Stimulated activated CD4-positive, alpha-beta T cell treated with anti-CD3 and anti-CD28 coated beads, Interleukin-4, amount 100 ng/mL, for 24 hours (primary cell): ENCODE results near the gene RPLP2.

Source experiments
- DNase-seq: peaks from one replicate; pipeline ENCODE4 v3.0.0-alpha.2; 2020

The RPLP2 gene

DNA sequence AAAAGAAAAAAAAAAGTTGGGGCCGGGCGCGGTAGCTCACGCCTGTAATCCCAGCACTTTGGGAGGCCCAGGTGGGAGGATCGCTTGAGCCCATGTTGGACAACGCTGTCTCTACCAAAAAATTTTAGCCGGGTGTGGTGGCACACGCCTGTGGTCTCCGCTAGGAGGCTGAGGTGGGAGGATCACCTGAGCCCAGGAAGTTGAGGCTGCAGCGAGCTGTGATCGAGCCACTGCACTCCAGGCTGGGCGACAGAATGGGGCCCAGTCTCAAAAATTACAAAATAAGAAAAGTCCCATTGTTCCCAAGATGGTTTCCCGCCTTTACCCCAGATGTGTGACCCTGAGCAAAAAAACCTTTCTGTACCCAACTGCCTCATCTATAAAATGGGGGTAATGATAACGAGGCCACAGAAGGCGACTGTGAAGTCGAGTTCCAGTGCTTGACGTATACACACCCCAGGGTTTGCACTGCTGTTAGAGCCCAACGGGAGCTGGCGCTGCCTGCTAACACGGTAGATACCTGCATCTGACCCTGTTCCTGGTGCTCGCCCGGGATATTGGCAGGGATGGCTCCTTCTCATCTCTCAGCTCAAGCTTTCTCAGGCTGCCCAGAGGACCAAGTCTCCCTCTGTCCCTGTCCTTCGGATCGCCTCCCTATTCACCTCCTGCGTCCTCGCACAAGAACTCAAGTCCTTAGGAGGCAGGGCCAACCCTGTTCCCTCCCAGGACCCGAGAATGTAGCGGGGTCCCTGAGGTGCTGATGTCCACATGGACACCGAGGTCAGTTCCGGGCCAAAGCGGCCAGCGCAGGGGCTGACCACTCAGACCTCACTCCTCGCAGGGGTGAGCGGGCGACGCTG lies 1.1 kb upstream of the RPLP2 start:
- DNase-seq: no peak

DNA sequence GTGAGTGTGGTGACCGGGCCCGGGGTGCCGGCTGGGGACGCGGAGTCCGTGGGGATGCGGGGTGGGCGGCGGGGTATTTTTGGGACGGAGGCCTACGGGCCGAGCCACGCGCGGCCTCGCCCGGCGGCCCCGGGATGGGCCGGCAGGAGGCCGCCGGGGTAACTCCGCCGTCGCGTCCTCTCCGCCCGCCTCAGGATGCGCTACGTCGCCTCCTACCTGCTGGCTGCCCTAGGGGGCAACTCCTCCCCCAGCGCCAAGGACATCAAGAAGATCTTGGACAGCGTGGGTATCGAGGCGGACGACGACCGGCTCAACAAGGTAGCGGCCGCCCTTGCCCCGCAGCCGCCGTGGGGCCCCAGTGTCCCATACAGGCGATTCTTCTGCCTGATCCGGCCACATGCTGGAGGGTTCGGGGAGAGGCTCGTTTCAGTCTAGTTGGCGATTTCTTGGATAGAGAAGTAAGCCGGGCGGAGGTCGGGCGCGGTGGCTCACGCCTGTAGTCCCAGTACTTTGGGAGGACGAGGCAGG lies 337 bp downstream of the RPLP2 start:
- DNase-seq: no peak

DNA sequence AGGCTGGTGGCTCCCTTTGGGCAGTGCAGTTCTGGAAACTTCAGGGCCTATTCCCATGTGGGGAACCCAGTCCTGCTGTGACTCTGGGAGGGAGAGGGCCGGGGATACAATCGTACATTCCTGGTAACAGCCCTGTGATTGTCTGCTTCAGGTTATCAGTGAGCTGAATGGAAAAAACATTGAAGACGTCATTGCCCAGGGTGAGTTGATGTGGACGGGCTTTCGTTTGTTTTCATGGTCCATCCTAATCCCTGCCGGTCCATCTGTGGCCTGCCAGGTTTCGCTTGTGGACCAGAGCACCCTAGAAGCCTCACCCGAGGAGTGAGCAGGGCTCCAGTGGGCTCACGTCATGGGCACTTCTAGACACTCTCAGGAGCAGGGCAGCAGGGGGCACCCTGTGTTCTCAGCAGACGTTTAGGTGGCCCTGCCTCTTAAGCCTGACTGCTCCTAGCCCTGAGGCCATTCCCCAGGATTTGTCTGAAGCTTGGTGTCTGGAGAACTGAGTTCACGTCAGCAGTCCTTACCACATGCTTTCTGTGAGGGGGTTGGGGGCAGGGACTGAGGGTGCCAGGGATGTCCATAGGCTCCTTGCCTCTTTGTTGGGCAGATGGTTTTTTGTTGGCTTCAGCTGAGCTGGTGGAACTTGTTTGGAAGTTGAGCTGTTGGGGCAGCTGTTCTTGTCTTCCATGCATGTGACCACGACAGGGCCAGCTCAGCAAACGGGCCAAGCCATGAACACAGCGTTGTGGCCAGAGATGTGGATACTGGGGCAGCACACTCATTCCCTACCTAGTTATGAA lies 1.9 kb downstream of the RPLP2 start:
- DNase-seq: no peak

DNA sequence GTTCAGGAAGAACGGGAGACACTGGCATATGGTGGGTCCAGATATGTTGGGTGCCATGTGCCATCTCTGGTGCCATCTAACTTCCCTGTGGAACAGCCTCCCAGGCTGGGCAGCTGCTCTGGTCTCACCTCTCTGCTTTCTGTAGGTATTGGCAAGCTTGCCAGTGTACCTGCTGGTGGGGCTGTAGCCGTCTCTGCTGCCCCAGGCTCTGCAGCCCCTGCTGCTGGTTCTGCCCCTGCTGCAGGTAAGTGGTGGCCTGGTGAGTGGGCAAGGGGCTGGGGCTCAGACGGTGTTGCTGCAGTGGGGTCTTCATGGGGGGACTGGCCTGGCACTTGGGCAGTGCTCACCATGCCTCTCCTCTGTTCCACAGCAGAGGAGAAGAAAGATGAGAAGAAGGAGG lies 2.6 kb downstream of the RPLP2 start:
- no peak for DNase-seq

DNA sequence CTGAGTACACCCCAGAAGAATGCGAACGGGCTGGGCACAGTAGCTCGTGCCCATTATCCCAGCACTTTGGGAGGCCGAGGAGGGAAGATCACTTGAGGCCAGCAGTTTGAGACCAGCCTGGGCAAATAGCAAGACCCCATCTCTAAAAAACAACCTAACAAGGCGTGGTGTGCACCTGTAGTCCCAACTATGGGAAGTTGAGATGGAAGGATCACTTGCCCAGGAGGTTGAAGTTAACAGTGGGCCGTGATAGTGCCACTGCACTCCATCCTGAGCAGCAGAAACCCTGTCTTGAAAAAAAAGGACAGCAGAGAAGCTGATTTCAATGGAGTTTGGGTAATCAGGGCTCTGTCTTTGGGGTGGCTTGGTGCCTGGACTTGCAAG lies 3.3 kb downstream of the RPLP2 start:
- DNase-seq: no peak

DNA sequence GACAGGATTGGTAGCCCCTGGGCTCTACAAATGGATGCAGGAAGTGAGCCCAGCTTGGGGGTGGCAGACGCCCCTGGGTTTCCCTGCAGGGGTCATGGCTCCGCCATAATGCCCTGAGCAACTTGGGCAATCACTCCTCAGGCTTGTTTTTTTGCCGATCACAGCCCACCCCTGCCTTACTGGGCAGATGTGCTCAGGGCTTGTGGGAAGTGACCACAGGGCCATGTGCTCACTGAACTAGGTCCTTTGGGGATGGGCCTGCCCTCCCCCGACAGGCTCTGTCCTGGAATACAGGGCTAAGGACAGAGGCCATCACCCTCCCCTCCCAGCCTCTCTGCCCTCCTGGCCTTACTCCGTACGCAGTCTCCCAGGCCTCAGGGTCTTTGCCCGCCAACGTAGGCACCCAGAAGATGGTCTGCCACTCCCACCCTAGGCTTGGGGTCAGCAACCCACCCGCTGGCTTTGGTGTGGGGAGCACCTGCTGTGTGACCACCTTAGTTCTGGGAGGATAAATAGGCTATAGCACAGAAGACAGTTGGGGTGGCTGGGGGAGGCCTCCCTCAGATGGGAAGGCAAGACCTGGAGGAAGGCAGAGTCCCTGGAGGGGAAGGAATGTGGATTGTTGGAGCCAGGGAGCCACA lies 3.8 kb downstream of the RPLP2 start:
- no peak for DNase-seq

DNA sequence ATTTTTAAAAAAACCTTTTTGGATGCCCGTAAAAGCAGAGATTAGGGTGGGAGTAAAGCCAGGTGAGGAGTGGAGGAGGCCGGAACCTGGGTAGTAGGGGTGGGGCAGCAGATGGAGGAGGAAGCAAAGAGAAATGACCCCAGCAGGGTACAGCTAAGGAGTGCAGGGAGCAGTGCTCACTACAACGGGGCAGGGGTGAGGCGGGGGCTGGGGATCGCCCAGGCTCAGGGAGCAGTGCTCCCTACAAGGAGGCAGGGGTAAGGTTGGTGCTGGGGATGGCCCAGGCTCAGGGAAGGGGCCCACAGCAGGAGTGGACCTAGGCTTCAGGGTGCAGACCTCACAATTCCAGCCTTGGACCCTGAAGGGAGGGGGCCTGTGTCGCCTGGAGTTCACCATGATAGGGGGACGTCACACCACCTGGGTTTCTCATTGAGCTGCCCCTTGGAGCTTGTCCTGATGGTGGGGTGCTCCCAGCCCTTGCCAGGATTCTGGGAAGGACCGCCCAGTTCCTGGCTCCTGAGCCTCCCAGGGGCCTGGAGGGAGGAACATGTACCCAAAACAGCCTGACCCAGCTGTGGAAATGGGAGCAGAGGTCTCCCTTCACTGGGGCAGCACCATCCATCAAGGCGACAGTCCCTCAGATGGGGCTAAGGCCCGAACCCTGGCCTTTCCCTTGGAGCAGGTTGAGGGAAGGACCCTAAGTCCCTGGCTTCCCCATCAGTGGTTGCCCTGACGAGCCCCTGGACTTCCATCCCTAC lies 6.1 kb downstream of the RPLP2 start:
- no peak for DNase-seq

DNA sequence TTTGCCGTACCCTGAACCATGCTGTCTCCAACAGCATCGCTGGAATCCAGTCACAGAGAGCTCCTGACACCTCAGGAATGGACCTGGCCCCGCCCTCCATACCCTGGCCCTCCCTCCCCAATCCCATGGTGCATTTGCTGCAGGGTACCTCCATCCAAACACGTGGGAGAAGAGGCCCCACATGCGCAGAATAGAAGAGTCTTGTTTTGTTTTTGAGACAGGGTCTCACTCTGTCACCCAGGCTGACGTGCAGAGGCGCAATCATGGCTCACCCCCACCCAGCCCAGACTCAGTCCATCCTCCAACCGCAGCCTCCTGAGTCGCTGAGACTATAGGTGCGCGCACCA lies 6.6 kb downstream of the RPLP2 start:
- DNase-seq: no peak

DNA sequence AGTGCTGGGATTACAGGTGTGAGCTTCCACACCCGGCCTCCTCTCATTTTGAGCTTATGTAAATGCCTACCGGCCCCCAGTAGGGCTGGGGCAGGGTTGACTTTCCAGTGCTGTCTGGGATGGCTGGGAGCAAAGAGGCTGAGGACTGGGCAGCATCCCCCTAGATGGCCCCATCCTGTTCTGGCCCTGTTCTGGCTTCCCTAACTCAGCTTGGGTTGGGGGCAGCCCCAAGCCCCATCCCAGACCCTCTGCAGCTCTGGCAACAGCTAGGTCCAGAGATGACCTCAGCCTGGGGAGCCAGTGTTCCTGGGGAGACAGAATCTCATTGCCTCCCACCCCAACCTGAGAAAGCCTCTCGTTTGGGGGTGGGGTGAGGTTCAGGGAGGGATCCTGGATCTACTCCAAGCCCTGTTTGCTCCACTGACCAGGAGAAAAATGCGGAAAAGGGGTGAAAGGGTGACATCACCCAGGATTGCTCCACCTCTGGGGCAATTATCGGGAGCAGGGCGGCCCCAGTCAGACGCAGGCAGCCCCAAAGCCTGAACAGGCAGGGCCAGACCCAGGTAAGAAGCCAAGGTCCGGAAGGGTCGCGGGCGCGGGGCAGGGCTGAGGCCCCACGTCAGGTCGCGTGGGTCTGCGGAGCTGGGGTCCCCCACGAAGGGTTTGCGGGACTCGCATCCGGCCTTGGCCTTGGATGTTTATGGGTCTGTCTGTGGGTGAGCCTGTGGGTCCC lies 8.8 kb downstream of the RPLP2 start, which contains the start of gene PNPLA2:
PNPLA2 (plus strand) TSS at position 519 of the 733 bp plus-strand sequence. CDS start 805 bp downstream, outside the sequence.
- DNase-seq: no peak

DNA sequence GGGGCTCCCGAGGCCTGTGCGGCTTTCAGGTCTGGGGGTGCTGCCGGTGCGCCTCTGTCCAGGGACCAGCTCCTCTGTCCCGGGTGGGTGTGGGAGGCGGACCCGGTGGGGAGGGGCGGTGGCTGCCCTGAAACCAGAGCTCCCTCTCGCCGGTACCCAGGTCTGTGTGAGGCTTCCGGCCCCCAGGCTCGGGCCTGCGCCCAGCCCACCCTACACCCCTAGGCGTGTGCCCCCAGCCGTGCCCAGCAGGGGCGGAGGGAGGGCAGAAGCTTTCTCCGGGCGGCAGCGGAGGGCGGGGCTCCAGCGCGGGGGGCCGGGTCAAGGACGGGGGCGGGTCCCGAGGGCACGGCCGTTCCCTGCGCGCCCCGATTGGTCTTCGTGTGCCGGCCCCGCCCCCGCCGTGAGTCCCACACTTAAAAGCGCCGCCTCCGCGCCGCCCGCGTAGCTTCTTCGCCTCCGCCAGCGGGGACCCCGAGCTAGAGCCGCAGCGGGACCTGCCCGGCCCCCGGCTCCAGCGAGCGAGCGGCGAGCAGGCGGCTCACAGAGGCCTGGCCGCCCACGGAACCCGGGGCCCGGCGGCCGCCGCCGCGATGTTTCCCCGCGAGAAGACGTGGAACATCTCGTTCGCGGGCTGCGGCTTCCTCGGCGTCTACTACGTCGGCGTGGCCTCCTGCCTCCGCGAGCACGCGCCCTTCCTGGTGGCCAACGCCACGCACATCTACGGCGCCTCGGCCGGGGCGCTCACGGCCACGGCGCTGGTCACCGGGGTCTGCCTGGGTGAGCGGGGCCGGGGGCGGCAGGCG lies 9.6 kb downstream of the RPLP2 start:
- peak; percentile 88 for DNase-seq

DNA sequence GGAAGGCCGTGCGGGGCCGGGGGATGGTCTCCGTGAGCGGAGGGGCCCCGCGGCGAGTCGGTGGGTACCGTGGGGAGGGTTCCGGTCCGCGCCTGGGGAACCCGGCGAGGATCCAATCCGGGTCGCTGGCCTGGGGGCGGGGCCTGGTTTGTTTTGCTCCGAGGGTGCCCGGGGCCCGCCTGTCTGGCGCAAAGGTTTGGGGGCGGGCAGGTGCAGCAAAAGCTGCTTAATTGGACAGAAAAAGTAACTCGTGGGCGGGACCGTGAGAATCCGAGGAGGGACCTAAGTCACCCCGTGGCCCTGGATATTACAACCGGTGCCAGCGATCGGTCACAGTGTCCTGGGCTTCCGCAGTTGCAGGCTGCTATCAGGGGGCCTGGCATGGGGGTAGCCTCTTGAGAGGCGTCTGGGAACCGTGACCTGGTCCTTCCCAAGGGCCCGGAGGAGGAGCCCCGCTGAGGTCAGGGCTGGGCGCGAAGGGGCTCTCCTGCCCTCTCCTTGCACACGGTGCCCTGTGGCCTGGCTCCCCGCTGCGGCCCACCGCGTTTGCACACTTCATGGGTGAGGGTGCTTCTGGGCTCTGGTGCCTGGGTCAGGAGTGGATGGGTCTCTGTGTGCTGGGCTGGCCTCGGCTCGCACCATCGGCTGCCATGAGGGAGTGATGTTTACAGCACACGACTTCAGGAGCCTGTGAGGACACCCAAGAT lies 10.3 kb downstream of the RPLP2 start:
- DNase-seq: peak; percentile 93

DNA sequence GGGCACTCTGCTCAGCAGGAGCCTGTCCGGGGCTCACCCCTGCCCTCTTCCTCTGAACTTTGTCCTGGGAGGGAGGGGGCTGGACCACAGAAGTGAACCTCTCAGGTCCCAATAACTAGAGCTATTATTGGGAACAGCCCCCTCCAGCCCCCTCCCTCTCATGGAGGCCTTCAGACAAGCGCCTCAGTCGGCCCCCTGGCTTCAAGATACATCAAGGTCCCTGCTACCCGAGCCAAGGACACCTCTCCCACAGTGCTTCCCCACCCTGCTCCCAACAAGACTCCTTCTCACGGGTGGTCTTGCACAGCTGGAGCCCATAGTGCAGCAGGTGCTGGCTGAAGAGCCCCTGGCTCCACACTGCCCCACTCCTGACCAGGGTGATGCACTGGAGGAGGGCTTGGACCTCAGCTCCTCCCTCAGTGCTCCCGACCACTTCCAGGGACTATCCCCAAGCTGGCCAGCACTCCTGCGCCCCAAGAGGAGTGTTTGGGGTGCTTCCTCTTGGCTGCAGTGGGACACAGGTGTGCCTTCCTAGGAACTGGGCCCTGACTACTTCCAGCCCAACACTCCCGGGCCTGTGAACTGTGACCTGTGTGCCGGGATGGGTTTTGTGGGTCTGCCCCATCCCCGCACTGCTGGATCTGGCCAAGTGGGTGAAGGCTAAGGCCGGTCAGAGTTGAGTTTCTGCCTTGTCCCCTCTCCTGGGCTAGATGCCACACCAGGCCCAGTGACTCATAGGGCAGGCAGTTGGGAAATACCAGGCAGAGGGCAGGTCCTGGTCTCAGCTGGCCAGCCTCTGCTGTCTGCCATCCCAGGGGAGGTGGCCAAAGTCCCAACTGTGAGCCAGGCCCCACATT lies 11.1 kb downstream of the RPLP2 start:
- no peak for DNase-seq

DNA sequence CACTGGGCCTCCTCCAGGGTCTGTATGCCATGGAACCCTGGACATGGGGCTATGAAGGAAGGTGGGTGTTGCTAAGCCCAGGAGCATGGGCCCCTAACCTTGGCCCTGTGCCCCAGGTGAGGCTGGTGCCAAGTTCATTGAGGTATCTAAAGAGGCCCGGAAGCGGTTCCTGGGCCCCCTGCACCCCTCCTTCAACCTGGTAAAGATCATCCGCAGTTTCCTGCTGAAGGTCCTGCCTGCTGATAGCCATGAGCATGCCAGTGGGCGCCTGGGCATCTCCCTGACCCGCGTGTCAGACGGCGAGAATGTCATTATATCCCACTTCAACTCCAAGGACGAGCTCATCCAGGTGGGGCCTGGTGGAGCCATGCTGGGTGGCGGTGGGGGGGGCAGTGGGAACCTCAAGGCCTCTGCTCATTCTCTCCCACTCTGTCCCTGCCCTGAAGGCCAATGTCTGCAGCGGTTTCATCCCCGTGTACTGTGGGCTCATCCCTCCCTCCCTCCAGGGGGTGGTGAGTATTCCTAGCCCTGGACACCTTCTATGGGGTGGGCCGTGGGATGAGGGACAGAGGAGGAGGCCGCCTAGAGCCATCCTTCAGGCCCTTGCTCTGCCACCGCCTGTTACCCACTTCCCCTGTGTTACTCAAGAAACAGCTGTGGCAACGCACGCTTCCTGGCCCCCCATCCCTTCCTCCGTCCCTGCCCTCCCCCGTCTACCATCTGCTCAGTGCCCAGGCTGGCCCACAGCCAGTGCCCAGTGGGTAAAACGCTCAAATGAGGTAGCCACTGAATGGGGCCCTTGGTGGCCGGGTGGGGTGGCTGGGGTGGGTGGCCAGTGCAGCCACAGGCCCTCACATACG lies 12.0 kb downstream of the RPLP2 start:
- DNase-seq: no peak

DNA sequence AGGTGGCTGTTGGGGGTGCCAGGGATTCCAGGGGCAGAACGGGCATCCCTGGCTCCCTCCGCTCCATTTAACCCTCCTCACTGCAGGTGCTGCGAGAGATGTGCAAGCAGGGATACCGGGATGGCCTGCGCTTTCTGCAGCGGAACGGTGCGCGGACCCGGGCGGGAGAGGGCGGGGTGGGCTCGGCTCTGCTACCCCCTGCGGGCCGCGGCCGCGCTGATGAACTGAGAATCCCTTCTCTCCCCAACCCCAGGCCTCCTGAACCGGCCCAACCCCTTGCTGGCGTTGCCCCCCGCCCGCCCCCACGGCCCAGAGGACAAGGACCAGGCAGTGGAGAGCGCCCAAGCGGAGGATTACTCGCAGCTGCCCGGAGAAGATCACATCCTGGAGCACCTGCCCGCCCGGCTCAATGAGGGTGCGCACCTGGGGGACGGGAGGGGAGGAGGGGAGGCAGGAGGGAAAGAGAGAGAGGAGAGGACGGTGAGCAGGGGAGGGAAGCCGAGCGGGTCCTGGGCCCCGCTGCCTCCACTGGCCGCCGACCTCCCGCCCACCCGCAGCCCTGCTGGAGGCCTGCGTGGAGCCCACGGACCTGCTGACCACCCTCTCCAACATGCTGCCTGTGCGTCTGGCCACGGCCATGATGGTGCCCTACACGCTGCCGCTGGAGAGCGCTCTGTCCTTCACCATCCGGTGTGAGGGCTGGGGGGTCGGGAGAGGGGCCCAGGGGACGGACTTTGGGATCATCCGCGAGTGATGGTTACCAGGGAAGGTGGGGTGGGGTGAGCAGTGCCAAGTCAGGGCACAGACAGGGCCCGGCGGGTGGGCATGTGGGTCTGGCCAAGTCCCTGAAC lies 13.9 kb downstream of the RPLP2 start:
- no peak for DNase-seq

DNA sequence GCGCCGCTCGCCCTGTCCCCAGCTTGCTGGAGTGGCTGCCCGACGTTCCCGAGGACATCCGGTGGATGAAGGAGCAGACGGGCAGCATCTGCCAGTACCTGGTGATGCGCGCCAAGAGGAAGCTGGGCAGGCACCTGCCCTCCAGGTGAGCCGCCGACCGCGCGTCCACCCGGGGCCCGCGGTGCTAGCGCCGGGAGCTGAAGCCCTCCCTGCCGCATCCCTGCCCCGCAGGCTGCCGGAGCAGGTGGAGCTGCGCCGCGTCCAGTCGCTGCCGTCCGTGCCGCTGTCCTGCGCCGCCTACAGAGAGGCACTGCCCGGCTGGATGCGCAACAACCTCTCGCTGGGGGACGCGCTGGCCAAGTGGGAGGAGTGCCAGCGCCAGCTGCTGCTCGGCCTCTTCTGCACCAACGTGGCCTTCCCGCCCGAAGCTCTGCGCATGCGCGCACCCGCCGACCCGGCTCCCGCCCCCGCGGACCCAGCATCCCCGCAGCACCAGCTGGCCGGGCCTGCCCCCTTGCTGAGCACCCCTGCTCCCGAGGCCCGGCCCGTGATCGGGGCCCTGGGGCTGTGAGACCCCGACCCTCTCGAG lies 14.6 kb downstream of the RPLP2 start:
- no peak for DNase-seq

DNA sequence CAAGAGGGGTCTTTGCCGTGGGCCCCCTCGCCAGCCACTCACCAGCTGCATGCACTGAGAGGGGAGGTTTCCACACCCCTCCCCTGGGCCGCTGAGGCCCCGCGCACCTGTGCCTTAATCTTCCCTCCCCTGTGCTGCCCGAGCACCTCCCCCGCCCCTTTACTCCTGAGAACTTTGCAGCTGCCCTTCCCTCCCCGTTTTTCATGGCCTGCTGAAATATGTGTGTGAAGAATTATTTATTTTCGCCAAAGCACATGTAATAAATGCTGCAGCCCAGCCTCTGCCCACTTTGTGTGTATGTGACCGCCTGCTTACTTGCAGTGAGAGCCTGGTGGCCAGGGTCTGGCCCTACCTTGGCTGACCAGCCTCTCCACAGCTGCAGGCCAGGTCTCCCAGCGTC lies 15.2 kb downstream of the RPLP2 start:
- no peak for DNase-seq
